Fibroblast of the aortic adventitia (primary cell): ENCODE results near the gene GPR137B. TPM values are rescaled to one million over a fixed set of nuclear protein-coding genes. Genes with fewer than 3 reads are reported as not detected.

Experiments
- DNase-seq: peaks from one replicate; pipeline ENCODE4 v3.0.0-alpha.2; 2010; ENCODE audit warnings: low read depth
- H3K4me3 ChIP-seq: 2 replicates; pipeline ENCODE4 v1.5.1; 2011; ENCODE audit warnings: low read depth, mild to moderate bottlenecking, control low read depth, low read length, moderate library complexity
- CTCF ChIP-seq: IDR thresholded peaks from 2 replicates; pipeline ENCODE4 v1.5.1; 2011; ENCODE audit warnings: mild to moderate bottlenecking, low read length, control low read depth, inconsistent platforms; ENCODE audit not compliant: insufficient read depth
- total RNA-seq: library from RNA; depleted of rRNA; stranded (reverse); fragments of >200 nt; gene quantifications from 2 replicates; pipeline ENCODE4 v1.2.3, GENCODE V29; 2012; ENCODE audit warnings: low replicate concordance

Gene GPR137B
- total RNA-seq, 1 donor, result 14.9 TPM

DNA sequence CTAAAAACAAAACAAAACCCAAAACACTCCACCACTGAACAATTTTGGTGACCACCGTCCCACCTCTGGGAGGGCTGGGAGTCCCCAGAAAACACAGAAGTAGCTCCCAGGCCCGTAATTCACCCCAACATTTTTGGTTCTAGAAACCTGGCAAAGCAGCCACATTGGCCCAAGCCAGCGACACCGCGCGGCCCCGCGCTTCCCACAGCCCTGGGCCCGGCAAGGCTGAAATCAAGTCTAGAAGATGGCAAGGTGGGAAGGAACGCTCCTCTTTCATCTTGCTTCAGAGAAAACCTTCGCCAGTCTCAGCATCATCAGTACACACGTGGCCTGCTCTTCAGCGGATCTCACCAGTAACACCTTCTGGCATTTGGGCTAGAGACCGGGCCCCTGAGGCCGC is 41.5 kb upstream of the GPR137B start:
- DNase-seq, result no peak
- no peak for TF ChIP-seq CTCF
- H3K4me3 ChIP-seq, result no peak overlapping the region

DNA sequence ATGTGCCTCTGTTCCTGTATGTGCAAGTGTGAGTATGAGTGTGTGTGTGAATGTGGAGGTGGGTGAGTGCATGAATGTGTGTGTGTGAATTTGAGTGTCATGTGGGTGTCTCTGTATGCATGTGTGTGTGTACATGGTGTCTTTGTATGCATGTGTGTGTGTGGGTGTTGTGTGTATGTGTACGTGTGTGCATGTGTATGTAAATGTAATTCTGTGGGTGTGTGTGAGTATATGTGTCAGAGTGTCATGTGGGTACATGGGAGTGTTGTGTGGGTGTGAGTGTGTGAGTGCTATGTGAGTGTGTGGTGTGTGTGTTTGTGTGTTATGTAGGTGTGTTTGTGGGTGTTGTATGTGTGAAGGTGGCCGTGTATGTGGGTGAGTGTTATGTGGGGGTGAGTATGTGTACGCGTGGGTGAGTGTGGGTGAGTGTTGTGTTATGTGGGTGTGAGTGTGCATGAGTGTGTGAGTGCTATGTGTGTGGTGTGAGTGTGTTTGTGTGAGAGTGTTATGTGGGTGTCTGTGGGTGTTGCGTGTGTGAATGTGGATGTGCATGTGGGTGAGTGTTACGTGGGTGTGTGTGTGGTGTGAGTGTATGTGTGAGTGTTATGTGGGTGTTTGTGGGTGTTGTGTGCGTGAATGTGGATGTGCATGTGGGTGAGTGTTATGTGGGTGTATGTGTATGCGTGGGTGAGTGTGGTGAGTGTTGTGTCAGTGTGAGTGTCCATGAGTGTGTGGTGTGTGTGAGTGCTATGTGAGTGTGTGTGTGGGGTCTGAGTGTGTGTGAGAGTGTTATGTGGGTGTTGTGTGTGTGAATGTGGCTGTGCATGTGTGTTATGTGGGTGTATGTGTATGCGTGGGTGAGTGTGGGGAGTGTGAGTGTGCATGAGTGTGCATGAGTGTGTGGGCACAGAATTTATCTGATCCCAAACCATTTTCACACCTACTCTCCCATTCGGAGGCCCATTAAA is 40.8 kb upstream of the GPR137B start:
- no peak for TF ChIP-seq CTCF
- H3K4me3 ChIP-seq, result no peak overlapping the region
- no peak for DNase-seq

GRCh38 chr1:236102611-236103010 is 39.7 kb upstream of the GPR137B start:
- DNase-seq, result no peak
- TF ChIP-seq CTCF, result no peak
- no peak overlapping the region for H3K4me3 ChIP-seq

- no peak for DNase-seq
- TF ChIP-seq CTCF, result no peak
- H3K4me3 ChIP-seq, result no peak overlapping the region
Observed at GRCh38 chr1:236103059-236103458, 39.3 kb upstream of the GPR137B start.

DNA sequence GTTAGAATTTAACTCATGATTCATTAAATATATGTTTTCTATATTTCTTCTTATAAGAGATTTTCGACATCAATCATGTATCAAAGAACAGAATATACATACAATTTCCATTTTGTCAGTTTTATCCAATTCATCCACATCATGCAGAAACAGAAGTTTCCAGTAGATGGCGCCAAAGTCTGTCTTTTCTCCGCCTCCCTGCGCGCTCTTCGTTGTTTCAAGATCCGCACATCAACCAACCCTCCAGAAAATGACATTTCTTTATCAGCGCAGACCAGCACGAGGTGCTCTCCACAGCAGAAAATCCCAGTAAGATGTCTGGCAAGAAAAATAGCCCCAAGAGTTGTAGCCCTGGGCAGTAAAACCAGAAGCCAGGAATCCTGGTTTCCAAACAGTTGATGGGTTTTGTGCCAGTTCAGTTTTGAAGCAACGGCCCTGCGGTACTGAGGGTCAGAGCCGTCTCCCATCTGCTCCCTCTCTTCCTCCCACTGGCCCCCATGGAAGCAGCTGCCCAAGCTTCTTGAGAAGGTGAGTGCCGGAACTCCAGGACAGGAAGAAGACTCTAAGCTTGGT is 38.6 kb upstream of the GPR137B start:
- TF ChIP-seq CTCF, result peak; percentile 76
- peak; percentile 77 for DNase-seq
- H3K4me3 ChIP-seq, result no peak overlapping the region

GRCh38 chr1:236107121-236107907 is 35.0 kb upstream of the GPR137B start:
- DNase-seq, result no peak
- TF ChIP-seq CTCF, result no peak
- H3K4me3 ChIP-seq, result no peak overlapping the region
